HFFc6 (cell line): ENCODE data around the gene COL4A2. TPM values are rescaled to one million over a fixed set of nuclear protein-coding genes. Genes with fewer than 3 reads are reported as not detected.

ENCODE experiments used
- DNase-seq: peaks from one replicate; pipeline ENCODE4 v3.0.0-alpha.2; 2018
- H3K27ac Mint-ChIP-seq: 2 replicates; pipeline ENCODE4 v1.8.0; 2020; ENCODE audit warnings: mild to moderate bottlenecking, mixed read lengths
- H3K27me3 Mint-ChIP-seq: 2 replicates; pipeline ENCODE4 v1.8.0; 2021; ENCODE audit warnings: mild to moderate bottlenecking, moderate library complexity, mixed read lengths; ENCODE audit not compliant: insufficient read depth
- H3K36me3 Mint-ChIP-seq: 2 replicates; pipeline ENCODE4 v1.8.0; 2021; ENCODE audit warnings: low read depth, mixed read lengths
- H3K4me1 Mint-ChIP-seq: 2 replicates; pipeline ENCODE4 v1.8.0; 2020; ENCODE audit warnings: low read depth, mixed read lengths
- H3K4me3 Mint-ChIP-seq: 2 replicates; pipeline ENCODE4 v1.8.0; 2020; ENCODE audit warnings: mild to moderate bottlenecking, moderate library complexity, mixed read lengths
- H3K9me3 Mint-ChIP-seq: 2 replicates; pipeline ENCODE4 v1.8.0; 2020; ENCODE audit warnings: mild to moderate bottlenecking, mixed read lengths
- total RNA-seq, 6 experiments: library from RNA; stranded (reverse); fragmentation: NEBNext Ultra II Directional; extraction: Animal tissue kit (Norgen Biotek cat#: 25700); gene quantifications; 2 replicates in 1 of 6; 3 replicates in 5 of 6; pipeline ENCODE4 v1.2.3, GENCODE V29; 2021
- TF ChIP-seq, protein P1 (sequence below): fragments of 200-600 bp; sonication (generic); IDR thresholded peaks from 2 replicates; pipeline ENCODE4 v1.5.0; 2021; ENCODE audit warnings: antibody characterized with exemption, mild to moderate bottlenecking

Gene COL4A2
- total RNA-seq, 6 experiments from 2014 or later, result 202 to 327 (median 217) TPM

DNA sequence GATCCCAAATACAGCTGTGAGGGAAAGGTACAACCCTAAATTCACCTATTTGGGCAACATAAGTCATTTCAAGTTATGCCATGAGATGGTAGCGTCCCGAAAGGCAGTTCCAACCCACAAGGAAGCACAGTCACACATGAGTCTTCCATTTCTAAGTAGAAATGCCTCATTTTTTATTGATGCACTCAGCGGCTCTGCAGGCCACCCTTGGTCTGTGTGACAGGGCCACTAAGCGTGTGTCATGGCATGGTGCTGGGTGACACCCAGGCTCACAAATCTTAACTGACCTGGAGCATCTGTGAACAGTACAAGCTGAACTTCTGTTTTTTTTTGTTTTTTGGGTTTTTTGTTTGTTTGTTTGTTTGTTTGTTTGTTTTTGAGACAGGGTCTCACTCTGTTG lies 239.3 kb downstream of the COL4A2 start:
- H3K9me3 Mint-ChIP-seq, result peaks cover 4% of the 10 kb centered on the region; the same call in 1 of the 2 replicates
- H3K4me3 Mint-ChIP-seq, result no peak overlapping the region
- H3K36me3 Mint-ChIP-seq, result peaks cover 6% of the 10 kb centered on the region; the same call in 1 of the 2 replicates
- DNase-seq, result no peak
- H3K4me1 Mint-ChIP-seq, result peaks cover 28% of the 10 kb centered on the region
- peaks cover 17% of the 10 kb centered on the region for H3K27me3 Mint-ChIP-seq
- H3K27ac Mint-ChIP-seq, result no peak overlapping the region
- TF ChIP-seq, protein P1, sequence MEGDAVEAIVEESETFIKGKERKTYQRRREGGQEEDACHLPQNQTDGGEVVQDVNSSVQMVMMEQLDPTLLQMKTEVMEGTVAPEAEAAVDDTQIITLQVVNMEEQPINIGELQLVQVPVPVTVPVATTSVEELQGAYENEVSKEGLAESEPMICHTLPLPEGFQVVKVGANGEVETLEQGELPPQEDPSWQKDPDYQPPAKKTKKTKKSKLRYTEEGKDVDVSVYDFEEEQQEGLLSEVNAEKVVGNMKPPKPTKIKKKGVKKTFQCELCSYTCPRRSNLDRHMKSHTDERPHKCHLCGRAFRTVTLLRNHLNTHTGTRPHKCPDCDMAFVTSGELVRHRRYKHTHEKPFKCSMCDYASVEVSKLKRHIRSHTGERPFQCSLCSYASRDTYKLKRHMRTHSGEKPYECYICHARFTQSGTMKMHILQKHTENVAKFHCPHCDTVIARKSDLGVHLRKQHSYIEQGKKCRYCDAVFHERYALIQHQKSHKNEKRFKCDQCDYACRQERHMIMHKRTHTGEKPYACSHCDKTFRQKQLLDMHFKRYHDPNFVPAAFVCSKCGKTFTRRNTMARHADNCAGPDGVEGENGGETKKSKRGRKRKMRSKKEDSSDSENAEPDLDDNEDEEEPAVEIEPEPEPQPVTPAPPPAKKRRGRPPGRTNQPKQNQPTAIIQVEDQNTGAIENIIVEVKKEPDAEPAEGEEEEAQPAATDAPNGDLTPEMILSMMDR, result no peak

DNA sequence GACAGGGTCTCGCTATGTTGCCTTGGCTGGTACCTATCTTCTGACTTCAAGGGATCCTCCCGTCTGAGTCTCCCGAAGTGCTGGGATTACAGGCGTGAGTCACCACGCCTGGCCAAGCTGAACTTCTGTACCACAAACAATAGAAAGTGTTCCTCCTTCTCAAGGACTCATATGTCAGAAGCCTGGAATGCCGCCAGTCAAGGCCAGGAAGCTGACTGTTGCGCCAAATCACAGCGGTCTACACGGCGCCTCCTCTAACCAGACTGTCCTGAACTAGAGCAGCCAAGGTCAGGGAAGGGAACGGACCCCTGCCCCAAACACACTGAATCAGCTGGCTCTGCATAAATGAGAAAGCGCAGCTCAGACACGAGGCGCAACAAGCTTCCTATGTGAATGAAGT lies 239.8 kb downstream of the COL4A2 start:
- H3K4me1 Mint-ChIP-seq, result peaks cover 22% of the 10 kb centered on the region
- peak; percentile 70 for DNase-seq
- H3K4me3 Mint-ChIP-seq, result no peak overlapping the region
- TF ChIP-seq, protein P1, result no peak
- peaks cover 6% of the 10 kb centered on the region; the same call in 1 of the 2 replicates for H3K36me3 Mint-ChIP-seq
- H3K27me3 Mint-ChIP-seq, result peaks cover 19% of the 10 kb centered on the region
- H3K9me3 Mint-ChIP-seq, result peaks cover 4% of the 10 kb centered on the region; the same call in 1 of the 2 replicates
- H3K27ac Mint-ChIP-seq, result no peak overlapping the region; the same call in 1 of the 2 replicates

DNA sequence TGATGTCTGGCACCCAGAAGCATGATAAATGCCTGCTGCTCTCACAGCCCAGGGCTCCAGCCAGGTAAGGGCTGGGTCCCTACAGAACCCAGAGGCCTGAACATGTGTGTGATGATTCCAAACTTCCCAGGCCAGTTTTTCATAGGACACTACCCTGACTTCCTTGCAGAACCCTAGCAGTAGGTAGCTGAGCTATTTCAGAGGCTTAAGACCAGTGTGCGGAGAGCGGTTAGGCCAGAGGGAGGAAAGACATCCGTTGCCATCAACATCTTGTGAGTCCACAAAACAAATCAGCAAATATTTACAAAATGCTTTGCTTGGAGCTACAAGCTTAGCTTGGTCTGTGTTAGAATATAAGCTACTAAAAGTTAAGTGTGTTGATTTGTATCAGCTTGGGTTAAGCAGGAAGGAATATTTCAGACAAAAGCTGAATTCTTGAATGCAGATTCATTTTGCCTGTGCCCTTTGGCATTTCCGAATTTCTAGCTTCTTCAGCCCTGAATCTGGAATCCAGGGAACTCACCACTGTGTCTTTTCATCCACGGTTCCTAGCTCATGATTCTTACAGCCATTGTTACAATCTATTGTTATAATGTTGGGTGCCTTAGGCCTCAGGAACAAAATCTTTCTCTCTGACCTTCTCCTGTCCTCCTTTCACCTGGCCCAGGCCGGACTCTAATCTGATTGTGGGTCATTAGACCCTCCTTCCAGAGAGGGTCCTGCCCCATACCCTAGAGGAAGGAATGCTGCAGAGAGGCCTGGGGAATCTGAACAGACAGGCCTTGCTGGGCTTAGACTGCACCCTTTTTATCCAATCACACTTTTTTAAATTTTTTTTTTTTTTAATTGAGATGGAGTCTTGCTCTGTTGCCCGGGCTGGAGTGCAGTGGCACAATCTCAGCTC lies 242.1 kb downstream of the COL4A2 start:
- H3K4me3 Mint-ChIP-seq, result no peak overlapping the region
- peaks cover 3% of the 10 kb centered on the region; the same call in 1 of the 2 replicates for H3K9me3 Mint-ChIP-seq
- no peak overlapping the region for H3K27ac Mint-ChIP-seq
- peaks cover 4% of the 10 kb centered on the region; the same call in 1 of the 2 replicates for H3K36me3 Mint-ChIP-seq
- peaks cover 18% of the 10 kb centered on the region for H3K4me1 Mint-ChIP-seq
- DNase-seq, result no peak
- peaks cover 15% of the 10 kb centered on the region for H3K27me3 Mint-ChIP-seq
- TF ChIP-seq, protein P1, result peak; percentile 22; the same call in 1 of the 2 replicates

DNA sequence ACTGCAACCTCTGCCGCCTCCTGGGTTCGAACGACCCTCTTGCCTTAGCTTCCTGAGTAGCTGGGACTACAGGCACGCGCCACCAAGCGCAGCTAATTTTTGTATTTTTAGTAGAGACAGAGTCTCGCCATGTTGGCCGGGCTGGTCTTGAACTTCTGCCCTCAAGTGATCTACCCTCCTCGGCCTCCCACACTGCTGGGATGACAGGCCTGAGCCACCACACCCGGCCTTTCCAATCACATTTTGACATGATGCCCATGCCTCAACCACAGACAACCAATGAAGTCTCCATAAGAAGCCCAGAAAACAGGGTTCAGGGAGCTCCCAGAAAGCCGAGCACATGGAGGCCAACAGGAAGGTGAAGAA lies 242.7 kb downstream of the COL4A2 start:
- no peaks in the 10 kb centered on the region; the same call in 1 of the 2 replicates for H3K36me3 Mint-ChIP-seq
- H3K27ac Mint-ChIP-seq, result no peak overlapping the region
- DNase-seq, result no peak
- H3K9me3 Mint-ChIP-seq, result no peaks in the 10 kb centered on the region
- TF ChIP-seq, protein P1, result no peak
- no peak overlapping the region for H3K4me3 Mint-ChIP-seq
- peaks cover 12% of the 10 kb centered on the region for H3K27me3 Mint-ChIP-seq
- peaks cover 18% of the 10 kb centered on the region for H3K4me1 Mint-ChIP-seq

DNA sequence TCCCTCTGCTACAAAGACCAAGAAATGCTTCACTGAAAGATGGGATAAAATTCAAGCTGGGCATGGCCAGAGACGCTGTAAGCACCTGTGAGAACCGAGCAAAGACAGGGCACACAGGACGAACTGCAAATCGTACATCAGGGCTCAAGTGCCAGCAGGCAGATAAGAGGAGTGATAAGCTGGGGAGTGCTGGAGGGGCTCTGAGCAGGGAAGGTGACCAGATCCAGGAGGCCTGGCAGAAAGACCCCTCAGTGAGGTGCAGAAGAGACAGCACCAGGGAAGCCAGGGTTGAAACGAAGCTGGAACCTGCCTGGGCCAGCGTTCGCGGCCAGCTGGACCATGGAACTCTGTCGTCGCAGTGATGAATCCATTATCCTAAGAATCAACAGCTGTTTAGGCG lies 244.2 kb downstream of the COL4A2 start:
- no peaks in the 10 kb centered on the region for H3K36me3 Mint-ChIP-seq
- no peak overlapping the region for H3K27ac Mint-ChIP-seq
- DNase-seq, result no peak
- H3K9me3 Mint-ChIP-seq, result no peaks in the 10 kb centered on the region
- TF ChIP-seq, protein P1, result no peak
- no peak overlapping the region for H3K4me3 Mint-ChIP-seq
- H3K4me1 Mint-ChIP-seq, result peaks cover 10% of the 10 kb centered on the region
- peaks cover 10% of the 10 kb centered on the region for H3K27me3 Mint-ChIP-seq
